ENCODE data around the gene GARIN5B. TPM values are rescaled to one million over a fixed set of nuclear protein-coding genes. Genes with fewer than 3 reads are reported as not detected.

GARIN5B gene
- total RNA-seq, 1 donor from 2014 or later, result not detected

DNA sequence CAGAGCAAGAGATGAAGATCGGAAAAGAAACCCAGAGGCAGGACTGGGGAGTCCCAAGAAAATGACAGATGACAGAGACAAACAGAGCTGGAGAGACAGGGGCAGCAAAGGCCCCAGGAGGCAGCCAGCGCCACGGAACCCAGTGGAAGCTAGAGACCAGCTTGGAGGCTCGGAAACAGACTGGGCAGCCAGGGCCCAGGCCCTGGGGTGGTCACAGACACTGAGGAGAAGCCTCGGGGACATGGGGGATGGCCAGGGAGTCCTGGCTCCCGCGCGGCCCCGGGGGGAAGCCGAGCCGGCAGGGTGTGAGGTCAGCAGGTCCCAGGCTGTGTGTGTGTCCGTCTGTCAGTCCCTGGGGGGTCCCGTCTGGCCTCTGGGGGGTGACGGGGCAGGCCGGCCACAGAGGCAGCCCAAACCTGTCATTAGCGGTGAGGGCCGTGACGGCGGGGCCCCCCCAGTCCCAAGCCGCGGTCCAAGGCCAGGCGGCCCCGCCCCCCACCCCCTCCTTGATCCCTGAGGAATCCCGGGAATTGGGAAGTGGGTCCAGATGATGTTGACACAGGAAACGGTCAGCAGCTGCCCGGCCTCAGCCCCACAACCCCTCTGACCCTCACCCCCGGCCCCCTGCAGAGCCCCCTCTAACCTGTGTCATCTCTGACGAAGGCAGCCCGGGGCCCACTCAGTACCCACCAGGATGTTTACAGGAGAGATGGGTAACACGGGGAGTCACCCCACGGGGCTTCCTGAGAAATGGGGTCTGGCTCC lies 11.1 kb upstream of the GARIN5B start:
- DNase-seq (no peak), ATAC-seq (ENCODE audit: poor library complexity) (no peak)
- intact Hi-C loops (cut with DNase I), result no loop called here

DNA sequence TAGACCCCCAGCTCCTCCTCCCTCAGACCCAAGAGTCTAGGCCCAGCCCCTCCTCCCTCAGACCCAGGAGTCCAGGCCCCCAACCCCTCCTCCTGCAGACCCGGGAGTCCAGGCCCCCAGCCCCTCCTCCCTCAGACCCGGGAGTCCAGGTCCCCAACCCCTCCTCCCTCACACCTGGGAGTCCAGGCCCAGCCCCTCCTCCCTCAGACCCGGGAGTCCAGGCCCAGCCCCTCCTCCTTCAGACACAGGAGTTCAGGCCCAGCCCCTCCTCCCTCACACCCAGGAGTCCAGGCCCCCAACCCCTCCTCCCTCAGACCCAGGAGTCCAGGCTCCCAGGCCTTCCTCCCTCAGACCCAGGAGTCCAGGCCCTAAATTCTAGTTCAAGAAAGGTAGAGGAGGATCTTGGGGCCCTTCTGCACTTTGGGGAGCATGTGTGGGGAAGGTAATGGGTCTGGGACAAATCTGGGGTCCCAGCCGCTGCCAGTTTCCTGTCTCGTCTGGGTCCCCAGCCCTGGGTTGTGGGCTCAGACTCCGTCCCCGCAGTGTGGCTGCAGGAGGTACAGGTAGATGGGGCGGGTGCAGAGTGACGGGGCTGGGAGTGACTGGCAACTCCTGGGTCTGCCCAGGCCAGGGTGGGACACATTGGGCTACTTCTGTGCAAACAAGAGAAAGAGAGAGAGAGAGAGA lies 10.4 kb upstream of the GARIN5B start:
- ATAC-seq (ENCODE audit: poor library complexity) (no peak), DNase-seq (no peak)
- intact Hi-C loops (cut with DNase I), result no loop called here

DNA sequence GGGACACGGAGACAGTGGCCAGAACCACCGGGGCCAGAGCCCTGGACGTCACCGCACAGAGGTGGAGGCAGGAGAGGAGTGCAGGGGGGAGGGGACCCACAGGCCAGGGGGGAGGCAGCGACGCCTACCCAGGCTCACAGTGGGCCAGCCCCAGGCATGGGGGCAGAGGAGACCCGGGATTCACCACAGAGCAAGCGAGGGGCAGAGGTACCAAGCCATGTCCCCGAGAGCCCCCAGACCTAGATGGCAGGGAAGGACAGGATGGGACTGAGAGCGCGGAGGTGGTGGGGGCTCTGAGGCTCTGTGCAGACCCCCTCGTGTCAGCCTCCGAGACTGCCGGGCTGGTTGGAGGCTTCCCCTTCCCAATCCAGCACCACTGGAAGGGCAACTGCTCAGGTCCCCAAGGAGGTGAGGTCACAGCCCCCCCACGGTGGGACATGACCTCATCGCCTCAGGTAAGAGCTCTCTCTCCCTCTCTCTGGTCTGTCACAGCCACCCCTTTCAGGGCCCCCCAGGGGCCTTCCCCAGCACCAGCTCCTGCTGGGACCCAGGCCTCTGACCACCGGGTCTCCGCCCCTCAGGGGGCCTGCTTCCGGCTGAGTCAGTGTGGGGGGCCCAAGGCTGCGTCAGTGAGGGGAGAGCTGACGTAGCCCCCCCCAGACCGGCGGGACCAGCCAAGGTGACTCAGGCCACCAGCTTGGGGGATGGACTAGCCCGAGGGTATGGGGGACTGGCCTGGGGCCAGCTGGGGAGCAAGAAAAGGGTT lies 9.4 kb upstream of the GARIN5B start:
- no peak for DNase-seq
- no peak for ATAC-seq (ENCODE audit: poor library complexity)
- intact Hi-C loops (cut with DNase I), result no loop called here

DNA sequence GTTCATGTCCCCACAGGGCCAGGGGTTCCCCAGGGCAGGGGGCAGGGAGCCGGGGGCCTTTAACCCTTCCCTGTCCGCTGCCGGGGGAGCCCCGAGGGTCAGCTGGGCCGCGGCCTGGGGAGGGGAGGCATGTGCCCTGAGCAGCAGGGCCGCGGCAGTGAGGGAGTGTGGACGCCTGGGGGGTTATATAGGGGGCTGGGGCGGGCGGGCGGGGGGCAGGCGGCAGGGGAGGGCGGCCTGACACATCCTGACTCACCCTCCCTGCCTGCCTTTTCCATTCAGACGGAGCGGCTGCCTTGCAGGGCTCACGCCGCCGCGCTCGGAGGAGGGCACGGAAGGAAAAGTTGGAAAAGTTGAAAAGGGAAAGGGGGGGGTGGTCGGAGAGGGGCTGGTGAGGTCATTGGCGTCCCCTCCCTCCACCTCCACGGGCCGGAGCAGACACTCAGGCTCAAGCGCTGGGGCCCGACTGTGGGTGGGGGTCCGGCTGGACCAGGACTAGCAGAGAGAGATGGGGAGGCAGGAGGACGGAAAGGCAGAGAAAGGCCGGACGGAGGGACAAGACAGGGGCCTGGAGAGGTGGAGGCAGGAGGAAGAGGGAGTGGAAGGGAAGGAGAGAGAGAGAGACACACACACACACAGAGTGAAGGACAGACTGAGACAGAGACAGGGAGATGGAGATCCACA lies 7.4 kb upstream of the GARIN5B start, which contains the start of gene IL11:
Gene IL11, minus strand, starts transcription at position 159 of the 684 bp plus-strand sequence. Its CDS starts 153 bp downstream, at position 6.
- no peak for ATAC-seq (ENCODE audit: poor library complexity)
- intact Hi-C loops (cut with DNase I), result no loop called here
- no peak for DNase-seq

DNA sequence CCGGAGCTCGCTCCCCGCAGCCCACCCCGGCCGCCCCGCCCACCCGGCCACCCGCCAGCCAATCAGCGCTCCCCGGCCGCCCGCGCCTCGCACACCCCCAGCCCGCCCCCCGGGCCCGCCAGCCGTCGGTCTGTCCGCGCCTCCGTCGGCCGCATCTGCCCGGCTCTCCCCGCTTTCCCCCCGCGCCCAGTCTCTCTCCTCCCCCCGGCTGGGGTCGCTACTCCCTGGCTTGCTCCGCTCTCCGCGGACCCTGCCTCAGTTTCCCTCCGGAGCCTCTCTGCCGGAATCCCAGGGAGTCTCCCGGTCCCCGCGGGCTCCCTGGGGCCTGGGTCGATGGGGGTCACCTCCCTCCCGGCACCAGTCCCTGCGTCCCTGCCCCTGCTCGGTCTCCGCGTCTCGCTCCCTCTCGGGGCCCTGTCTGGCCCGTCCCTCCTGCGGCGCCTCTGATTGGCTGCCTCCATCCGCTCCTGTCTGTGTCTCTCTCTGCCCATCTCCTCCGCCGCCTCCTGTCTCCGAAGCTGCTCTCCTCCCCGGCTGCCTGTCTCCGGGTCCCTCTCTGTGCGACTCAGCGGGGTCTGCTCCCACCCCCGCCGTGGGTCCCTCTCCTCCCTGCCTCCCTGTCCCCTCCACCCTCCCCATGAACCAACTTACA lies 6.7 kb upstream of the GARIN5B start:
- DNase-seq (no peak), ATAC-seq (ENCODE audit: poor library complexity) (no peak)
- intact Hi-C loops (cut with DNase I), result no loop called here

DNA sequence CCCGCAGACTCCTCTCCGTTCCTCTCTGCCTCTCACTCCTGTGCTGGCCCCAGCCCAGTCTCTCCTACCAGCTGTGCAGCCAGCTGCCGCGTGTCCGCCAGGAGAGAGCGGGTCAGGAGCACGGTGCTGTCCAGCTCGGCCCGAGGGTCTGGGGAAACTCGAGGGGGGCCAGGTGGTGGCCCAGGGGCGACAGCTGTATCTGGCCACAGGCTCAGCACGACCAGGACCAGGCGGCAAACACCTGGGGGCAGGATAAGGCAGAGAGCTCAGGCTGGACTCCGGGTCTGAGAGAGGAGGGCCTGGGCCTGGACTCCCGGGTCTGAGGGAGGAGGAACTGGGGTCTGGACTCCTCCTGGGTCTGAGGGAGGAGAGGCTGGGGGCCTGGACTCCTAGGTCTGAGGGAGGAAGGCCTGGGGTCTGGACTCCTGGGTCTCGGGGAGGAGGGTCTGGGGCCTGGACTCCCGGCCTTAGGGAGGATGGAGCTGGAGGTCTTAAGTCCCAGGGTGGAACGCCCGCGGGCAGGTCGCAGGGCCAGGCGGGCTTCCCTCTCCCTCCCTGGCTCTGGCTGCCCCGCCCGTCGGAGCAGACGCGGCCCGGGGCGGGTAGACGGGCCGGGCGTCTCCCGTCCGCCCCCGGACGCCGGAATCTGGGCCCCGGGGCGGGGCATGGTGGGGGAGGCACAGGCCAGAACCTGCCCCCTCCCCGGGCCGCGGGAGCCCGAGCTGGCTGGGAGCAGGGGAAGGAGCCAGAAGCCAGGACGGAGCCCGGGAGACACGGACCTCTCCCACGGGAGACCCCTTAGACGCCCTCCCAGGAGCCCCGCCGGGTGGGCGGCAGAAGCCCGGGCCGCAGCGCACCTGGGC lies 5.9 kb upstream of the GARIN5B start:
- DNase-seq, result no peak
- intact Hi-C loops (cut with DNase I), result no loop called here
- peak; percentile 34 for ATAC-seq (ENCODE audit: poor library complexity)

DNA sequence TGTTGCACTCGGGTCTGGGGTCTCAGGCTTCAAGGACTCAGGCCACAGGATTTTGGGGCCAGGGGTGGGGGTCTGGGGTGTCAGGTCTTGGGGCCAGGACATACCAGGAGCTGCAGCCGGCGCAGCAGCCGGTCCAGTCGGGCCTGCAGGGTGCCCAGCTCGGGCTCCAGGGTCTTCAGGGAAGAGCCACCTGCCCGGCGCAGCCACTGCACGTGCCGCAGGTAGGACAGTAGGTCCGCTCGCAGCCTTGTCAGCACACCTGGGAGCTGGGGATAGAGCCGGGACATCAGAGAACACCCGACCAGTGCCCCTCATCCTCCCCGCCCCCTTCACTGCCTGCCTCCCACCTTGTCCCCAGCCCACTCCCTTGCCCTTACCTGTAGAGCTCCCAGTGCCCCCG lies 5.0 kb upstream of the GARIN5B start:
- DNase-seq (no peak), ATAC-seq (ENCODE audit: poor library complexity) (no peak)
- intact Hi-C loops (cut with DNase I), result no loop called here

DNA sequence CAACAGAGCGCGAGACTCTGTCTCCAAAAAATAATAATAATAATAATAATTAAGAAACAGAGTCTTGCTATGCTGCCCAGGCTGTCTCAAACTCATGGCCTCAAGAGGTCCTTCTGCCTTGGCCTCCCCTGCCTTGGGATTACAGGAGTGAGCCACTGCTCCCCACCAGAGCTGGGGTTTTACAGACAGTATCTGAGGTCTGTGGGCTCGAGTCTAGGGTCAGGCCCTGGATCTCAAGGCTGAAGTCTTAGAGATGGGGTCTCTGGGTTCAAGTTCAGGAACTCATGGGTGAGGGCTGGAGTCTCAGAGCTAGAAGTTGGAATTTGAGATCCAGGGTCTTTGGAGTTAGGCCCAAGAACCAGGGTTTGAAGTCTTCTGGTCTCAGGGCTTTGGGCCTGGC lies 3.7 kb upstream of the GARIN5B start:
- intact Hi-C loops (cut with DNase I), result no loop called here
- ATAC-seq (ENCODE audit: poor library complexity) (no peak), DNase-seq (no peak)

DNA sequence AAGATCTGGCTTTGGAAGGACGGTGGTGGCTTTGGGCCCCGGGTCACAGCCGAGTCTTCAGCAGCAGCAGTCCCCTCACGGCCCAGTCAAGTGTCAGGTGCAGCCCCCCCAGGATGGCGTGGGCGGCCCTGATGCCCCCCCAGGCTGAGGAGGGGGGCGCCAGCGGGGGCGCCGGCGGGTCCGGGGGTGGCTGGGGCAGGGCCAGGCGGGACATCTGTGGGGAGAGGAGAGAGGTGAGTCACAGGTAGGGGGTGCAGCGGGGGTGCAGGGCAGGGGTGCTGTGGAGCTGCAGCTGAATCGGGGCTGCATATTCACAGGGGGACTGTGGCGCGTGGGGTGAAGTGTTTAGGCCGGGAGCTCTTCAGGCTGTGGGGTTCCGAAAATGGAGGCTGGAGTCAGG lies 2.9 kb upstream of the GARIN5B start:
- intact Hi-C loops (cut with DNase I), result no loop called here
- ATAC-seq (ENCODE audit: poor library complexity) (no peak), DNase-seq (no peak)

DNA sequence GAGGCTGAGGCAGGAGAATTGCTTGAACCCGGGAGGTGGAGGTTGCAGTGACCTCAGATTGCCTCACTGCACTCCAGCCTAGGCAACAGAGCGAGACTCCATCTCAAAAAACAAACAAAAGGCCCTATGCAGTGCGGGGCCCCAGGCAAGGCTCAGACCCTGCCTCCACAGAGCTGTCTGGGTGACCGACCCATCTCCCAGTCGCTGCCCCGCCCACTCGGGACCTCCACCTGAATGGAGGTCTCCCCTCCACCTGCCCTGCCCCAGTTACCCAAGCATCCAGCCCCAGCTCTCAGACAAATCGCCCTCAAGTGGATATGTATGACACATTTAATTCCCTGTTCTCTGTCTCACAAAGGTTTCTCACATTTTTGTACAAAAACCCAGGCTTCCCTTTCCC lies 2.2 kb upstream of the GARIN5B start:
- intact Hi-C loops (cut with DNase I), result no loop called here
- ATAC-seq (ENCODE audit: poor library complexity) (no peak), DNase-seq (no peak)

DNA sequence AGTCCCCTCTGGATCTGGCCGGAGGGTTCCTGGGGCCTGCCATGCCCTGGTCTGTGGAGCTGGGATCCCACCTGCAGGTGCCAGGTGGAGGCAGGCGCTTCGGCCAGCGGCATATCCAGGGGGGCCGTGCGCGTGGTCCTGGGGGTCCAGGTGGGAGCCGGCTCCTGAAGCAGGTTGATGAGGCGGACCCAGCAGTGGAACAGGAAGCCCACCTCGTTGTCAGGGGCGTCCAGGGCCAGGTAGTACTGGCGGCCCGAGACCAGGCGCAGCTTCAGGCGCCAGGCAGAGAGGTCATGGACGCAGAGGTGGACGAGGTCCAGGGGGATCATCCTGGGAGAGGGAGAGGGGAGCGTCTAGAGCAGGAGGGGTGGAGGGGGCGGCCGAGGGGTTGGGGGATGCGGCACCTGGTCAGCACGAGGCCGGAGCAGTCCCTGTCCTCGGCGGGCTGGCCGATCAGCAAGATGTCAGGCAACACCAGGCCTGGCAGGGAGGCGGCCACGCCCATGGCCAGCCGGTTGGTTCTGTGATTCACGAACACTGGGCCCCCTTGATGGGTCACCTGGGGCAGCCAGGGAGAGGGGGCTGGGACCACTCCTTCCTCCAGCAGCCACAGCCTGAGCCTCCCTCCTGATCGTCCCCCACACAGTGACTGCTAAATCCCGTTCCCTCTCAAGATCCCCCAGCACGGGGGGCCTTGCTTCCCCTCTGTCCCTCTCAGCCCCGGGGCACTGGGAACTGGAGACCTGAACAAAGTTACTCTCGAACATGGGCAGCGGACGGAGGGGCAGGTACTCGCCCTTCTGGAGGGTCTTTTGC lies 678 bp downstream of the GARIN5B start:
- ATAC-seq (ENCODE audit: poor library complexity) (no peak), DNase-seq (no peak)
- intact Hi-C loops (cut with DNase I), result no loop called here

DNA sequence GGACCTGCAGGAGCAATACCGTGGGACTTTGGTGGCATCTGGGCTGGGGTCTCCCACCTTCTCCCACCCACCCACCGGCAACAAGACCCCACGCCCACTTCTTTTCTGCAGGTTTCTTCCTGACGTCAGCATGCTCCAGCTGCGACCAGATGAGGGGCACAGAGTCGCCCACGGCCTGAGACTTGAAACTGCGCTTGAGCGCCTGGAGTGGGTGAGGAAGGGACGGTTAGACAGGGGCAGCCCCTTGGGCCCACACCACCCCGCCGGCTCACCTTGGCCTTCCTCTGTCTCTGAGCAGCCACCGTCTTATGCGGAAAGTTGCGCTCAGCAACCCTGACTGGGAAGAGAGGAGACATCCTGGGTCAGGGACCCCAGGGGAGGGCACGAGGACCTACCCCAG lies 2.2 kb downstream of the GARIN5B start:
- DNase-seq (no peak), ATAC-seq (ENCODE audit: poor library complexity) (no peak)
- intact Hi-C loops (cut with DNase I), result no loop called here

DNA sequence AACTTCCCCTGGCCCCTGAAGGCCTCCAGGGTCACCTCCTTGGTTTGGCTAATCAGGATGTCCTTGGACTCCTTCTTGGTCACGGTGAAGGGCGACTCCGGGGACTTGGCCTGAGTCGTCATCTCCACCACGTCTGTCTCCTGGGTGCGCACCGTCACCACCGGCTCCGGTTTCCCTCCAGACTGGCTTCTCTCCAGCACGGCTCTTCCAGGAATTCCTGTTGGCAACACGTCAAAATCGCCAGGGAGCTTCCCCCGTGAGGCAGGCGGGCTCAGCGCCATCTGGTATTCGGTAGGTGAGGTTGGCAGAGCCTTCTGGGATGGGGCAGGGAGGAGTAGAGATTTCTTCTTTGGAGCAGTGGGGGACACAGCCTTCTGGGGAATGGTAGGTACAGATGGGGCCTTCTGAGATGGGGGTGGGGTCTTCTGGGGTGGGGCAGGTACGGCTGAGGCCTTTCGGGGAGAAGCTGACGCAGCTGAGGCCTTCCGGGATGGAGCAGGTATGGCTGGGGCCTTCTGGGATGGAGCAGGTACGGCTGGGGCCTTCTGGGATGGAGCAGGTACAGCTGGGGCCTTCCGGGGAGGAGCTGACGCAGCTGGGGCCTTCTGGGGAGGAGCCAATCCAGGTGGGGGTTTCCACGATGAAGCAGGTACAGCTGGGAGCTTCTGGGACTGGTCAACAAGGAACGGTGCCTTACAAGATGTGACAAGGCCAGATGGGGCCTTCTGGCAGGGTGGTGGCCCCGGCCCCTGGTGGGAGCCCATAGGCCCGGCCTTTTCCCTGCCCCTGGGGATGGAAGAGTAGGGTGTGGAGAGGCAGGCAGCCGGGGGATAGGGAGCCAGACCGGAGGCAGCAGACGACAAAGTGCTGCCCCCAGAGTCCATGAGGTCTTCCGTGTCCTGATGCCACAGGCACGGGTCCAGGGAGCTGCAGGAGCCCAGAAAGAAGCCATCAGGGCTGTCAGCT lies 3.8 kb downstream of the GARIN5B start:
- DNase-seq (no peak), ATAC-seq (ENCODE audit: poor library complexity) (no peak)
- intact Hi-C loops (cut with DNase I), result no loop called here

DNA sequence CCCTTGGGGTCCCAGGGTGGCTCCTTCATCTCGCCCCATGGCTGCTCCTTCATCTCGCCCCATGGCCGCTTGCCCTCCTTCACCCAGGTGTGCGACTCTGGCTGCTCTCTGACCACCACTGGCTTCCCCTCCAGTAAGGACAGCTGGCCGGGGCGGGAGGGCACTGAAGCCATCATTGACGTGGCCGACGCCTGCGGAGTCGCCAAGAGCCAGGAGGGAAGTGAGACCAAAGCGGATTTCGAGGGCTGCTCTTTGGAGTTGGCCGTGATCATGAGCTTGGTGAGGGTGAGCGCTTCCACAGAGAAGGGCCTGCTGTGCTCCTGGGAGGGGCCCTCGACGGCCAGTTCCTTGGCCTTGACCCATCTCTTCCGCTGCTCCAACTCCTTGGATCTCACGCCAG lies 4.6 kb downstream of the GARIN5B start:
- ATAC-seq (ENCODE audit: poor library complexity) (no peak), DNase-seq (no peak)
- intact Hi-C loops (cut with DNase I), result no loop called here

DNA sequence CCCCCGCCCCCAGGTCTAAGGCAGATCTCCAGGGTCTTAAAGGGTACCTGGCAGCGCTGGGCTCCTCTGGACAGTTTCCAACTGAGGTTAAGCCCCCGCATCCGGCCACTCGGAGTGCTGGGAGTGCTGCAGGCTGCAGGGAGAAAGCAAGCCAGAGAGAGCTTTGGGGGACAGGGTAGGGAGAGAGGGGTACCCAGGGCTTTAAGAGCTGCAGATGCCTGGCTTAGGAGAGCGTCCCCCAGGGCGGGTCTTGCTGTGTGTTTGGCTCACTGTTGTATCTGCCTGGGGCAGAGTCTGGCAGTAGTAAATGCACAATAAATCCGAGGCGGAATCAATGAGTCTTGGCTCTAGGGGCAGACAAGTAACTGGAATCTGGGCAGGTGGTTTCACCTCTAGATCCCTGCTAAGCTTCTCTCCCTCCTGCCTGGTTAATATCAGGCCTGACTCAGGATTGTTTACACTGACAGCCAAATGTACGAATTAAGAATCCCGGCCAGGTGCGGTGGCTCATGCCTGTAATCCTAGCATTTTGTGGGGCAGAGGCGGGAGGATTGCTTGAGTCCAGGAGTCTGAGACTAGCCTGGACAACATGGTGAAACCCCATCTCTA lies 7.7 kb downstream of the GARIN5B start:
- intact Hi-C loops (cut with DNase I), result no loop called here
- DNase-seq (no peak), ATAC-seq (ENCODE audit: poor library complexity) (no peak)

All from Right ventricle myocardium superior (tissue), 1 donor.